Progenitor cell of endocrine pancreas (in vitro differentiated cells): Measurements from ENCODE around the gene SUSD3. TPM values are rescaled to one million over a fixed set of nuclear protein-coding genes. Genes with fewer than 3 reads are reported as not detected.

ENCODE experiments used
- DNase-seq: peaks from one replicate; pipeline ENCODE4 v3.0.0; 2021; ENCODE audit warnings: low spot score; ENCODE audit not compliant: unreplicated experiment
- H3K27ac Mint-ChIP-seq: 2 replicates; pipeline ENCODE4 v1.8.0; 2021; ENCODE audit warnings: mild to moderate bottlenecking, moderate library complexity, mixed read lengths
- H3K27me3 Mint-ChIP-seq: 2 replicates; pipeline ENCODE4 v1.8.0; 2021; ENCODE audit warnings: mixed read lengths
- H3K36me3 Mint-ChIP-seq: 2 replicates; pipeline ENCODE4 v1.8.0; 2022; ENCODE audit warnings: mixed read lengths; ENCODE audit not compliant: insufficient read depth
- H3K4me1 Mint-ChIP-seq: 2 replicates; pipeline ENCODE4 v1.8.0; 2021; ENCODE audit warnings: low read depth, mixed read lengths
- H3K4me3 Mint-ChIP-seq: 2 replicates; pipeline ENCODE4 v1.8.0; 2021; ENCODE audit warnings: low read depth, mild to moderate bottlenecking, moderate library complexity, mixed read lengths
- H3K9me3 Mint-ChIP-seq: 2 replicates; pipeline ENCODE4 v1.8.0; 2021; ENCODE audit warnings: low read depth, mixed read lengths
- CTCF ChIP-seq: fragments of 200-600 bp; sonication (generic); IDR thresholded peaks from one replicate; pipeline ENCODE4 v1.5.0; 2021; ENCODE audit warnings: antibody characterized with exemption, mild to moderate bottlenecking; ENCODE audit not compliant: unreplicated experiment
- total RNA-seq: library from RNA; stranded (reverse); gene quantifications from 2 replicates; pipeline ENCODE4 v1.2.1, GENCODE V29; 2021

The SUSD3 gene
- total RNA-seq, 1 donor from 2014 or later: 0.43 TPM

- no peak for DNase-seq
- TF ChIP-seq CTCF: no peak
Measured at GRCh38 chr9:93039976-93040375, 18.5 kb upstream of the SUSD3 start.

GRCh38 chr9:93040409-93040808, 18.1 kb upstream of the SUSD3 start:
- TF ChIP-seq CTCF: no peak
- no peak overlapping the region for H3K27ac Mint-ChIP-seq
- H3K9me3 Mint-ChIP-seq: peaks cover under 1% of the 10 kb centered on the region
- H3K27me3 Mint-ChIP-seq: no peaks in the 10 kb centered on the region
- H3K4me3 Mint-ChIP-seq: no peak overlapping the region
- peaks cover 1% of the 10 kb centered on the region for H3K4me1 Mint-ChIP-seq
- H3K36me3 Mint-ChIP-seq: no peaks in the 10 kb centered on the region
- DNase-seq: no peak

More at GRCh38 chr9:93039976-93040375, 18.5 kb upstream of the SUSD3 start:
- Mint-ChIP-seq H3K27me3 (no peaks in the 10 kb centered on the region), H3K4me1 (peaks cover 1% of the 10 kb centered on the region), H3K27ac (no peak overlapping the region), H3K9me3 (no peaks in the 10 kb centered on the region), H3K4me3 (no peak overlapping the region), H3K36me3 (no peaks in the 10 kb centered on the region)

- H3K27ac Mint-ChIP-seq: no peak overlapping the region
Measured at GRCh38 chr9:93041108-93041802, 17.2 kb upstream of the SUSD3 start.

GRCh38 chr9:93043122-93043521, 15.4 kb upstream of the SUSD3 start:
- Mint-ChIP-seq H3K36me3 (peaks cover 2% of the 10 kb centered on the region), H3K9me3 (peaks cover 3% of the 10 kb centered on the region), H3K27ac (no peak overlapping the region), H3K27me3 (peaks cover 3% of the 10 kb centered on the region), H3K4me3 (no peak overlapping the region), H3K4me1 (no peaks in the 10 kb centered on the region)
- DNase-seq: no peak
- TF ChIP-seq CTCF: no peak

More at GRCh38 chr9:93041108-93041802, 17.2 kb upstream of the SUSD3 start:
- no peak for TF ChIP-seq CTCF
- peaks cover 2% of the 10 kb centered on the region for H3K36me3 Mint-ChIP-seq
- H3K4me1 Mint-ChIP-seq: no peaks in the 10 kb centered on the region
- H3K9me3 Mint-ChIP-seq: peaks cover 3% of the 10 kb centered on the region
- H3K4me3 Mint-ChIP-seq: no peak overlapping the region
- DNase-seq: no peak
- H3K27me3 Mint-ChIP-seq: no peaks in the 10 kb centered on the region

GRCh38 chr9:93045521-93045920, 13.0 kb upstream of the SUSD3 start:
- no peak for DNase-seq
- Mint-ChIP-seq H3K27ac (no peak overlapping the region), H3K27me3 (peaks cover 6% of the 10 kb centered on the region), H3K36me3 (peaks cover 2% of the 10 kb centered on the region), H3K4me3 (no peak overlapping the region), H3K9me3 (peaks cover 3% of the 10 kb centered on the region), H3K4me1 (no peaks in the 10 kb centered on the region)
- no peak for TF ChIP-seq CTCF
